ENCODE data around the gene SLC25A41. TPM values are rescaled to one million over a fixed set of nuclear protein-coding genes. Genes with fewer than 3 reads are reported as not detected.
A peak's percentile ranks its signal among the peaks of the same experiment; 100 is the strongest.

Gene SLC25A41
- not detected in 2 replicates for total RNA-seq

- Histone ChIP-seq H3K36me3 (ENCODE audit: control insufficient read depth, insufficient read depth, low read length) (no peaks in the 10 kb centered on the region), H3K4me3 (ENCODE audit: low read depth, low read length) (no peak within 1 kb of the TSS), H3K27me3 (ENCODE audit: control insufficient read depth, insufficient read depth, low read length) (no peaks in the 10 kb centered on the region)
- no peak for FAIRE-seq
- TF ChIP-seq, protein P1, sequence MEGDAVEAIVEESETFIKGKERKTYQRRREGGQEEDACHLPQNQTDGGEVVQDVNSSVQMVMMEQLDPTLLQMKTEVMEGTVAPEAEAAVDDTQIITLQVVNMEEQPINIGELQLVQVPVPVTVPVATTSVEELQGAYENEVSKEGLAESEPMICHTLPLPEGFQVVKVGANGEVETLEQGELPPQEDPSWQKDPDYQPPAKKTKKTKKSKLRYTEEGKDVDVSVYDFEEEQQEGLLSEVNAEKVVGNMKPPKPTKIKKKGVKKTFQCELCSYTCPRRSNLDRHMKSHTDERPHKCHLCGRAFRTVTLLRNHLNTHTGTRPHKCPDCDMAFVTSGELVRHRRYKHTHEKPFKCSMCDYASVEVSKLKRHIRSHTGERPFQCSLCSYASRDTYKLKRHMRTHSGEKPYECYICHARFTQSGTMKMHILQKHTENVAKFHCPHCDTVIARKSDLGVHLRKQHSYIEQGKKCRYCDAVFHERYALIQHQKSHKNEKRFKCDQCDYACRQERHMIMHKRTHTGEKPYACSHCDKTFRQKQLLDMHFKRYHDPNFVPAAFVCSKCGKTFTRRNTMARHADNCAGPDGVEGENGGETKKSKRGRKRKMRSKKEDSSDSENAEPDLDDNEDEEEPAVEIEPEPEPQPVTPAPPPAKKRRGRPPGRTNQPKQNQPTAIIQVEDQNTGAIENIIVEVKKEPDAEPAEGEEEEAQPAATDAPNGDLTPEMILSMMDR (IDR thresholded peaks at IDR 0.05; ENCODE audit: insufficient read depth, low read length, severe bottlenecking) = no peak
- DNase-seq (ENCODE audit: low read depth) = no peak
These were observed at the start of gene SLC25A41 for GRCh38 chr19:6433663-6434062. SLC25A41 (minus strand) TSS chr19:6433763; CDS start chr19:6433693, 70 bp downstream.

DNA sequence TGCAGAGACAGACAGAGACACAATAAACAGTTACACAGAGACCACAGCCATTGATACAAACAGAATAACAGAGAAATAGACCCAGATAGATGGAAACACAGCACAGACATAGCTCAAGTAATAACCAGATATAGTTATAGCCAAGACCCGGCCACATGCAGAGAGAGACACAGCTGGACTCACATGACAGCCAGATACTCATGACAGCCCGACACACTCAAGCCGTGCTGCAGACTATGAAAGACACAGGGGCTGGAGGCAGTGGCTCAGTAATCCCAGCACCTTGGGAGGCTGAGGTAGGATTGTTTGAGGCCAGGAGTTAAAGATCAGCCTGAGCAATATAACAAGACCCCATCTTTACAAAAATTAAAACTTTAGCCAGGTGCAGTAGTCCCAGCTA, 49.7 kb upstream of the SLC25A41 start:
- Histone ChIP-seq H3K4me3 (ENCODE audit: low read depth, low read length) (no peak overlapping the region), H3K36me3 (ENCODE audit: control insufficient read depth, insufficient read depth, low read length) (no peaks in the 10 kb centered on the region), H3K27me3 (ENCODE audit: control insufficient read depth, insufficient read depth, low read length) (no peaks in the 10 kb centered on the region)
- TF ChIP-seq, protein P1 (IDR thresholded peaks at IDR 0.05; ENCODE audit: insufficient read depth, low read length, severe bottlenecking) = no peak
- DNase-seq (ENCODE audit: low read depth) = no peak
- FAIRE-seq = no peak

- TF ChIP-seq, protein P1 (IDR thresholded peaks at IDR 0.05; ENCODE audit: insufficient read depth, low read length, severe bottlenecking) = no peak
- no peak overlapping the region for H3K4me3 ChIP-seq (ENCODE audit: low read depth, low read length)
- no peak for DNase-seq (ENCODE audit: low read depth)
- no peaks in the 10 kb centered on the region for H3K27me3 ChIP-seq (ENCODE audit: control insufficient read depth, insufficient read depth, low read length)
- H3K36me3 ChIP-seq (ENCODE audit: control insufficient read depth, insufficient read depth, low read length) = no peaks in the 10 kb centered on the region
- FAIRE-seq = no peak
These were observed 48.8 kb upstream of the SLC25A41 start for GRCh38 chr19:6482343-6482686.

DNA sequence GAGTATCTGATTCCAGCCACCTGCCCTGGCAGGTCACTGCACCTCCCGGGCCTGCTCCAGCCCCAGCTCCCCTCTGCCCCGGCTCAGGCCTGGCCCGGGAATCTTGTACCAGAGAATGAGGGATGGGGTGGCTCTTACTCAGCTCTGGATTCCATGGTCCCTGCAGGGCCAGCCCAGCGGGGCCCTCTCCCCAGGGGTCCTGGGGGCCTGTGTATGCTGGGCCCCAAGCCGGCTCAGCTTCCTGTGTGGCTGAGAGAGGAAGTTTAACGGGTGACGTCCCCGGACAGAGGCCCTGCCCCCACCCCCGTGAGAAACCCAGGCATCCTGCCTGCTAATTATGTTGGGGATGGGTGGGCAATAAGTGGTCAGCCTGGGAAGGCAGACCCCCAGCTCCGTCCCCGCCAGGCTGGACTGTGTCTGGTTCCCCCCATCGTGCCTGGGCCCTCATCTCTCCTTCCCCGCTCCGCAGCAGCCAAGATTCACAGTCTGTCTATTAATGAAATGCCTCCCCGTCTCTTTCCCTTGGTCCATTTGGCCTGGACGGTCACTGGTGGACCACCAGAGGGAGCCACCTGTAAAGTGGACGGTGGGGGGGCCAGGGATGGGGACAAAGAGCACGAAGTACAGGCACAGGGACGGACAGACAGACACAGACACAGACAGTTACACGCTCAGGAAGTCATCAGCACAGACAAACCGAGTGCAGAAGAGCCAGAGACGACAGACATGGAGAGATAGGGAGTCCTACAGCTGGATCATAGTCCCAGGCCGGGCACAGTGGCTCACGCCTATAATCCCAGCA, 48.2 kb upstream of the SLC25A41 start, which contains the start of gene DENND1C:
DENND1C (minus strand) TSS at position 247 of the 802 bp plus-strand sequence; CDS start at position 155, 92 bp downstream.
- no peaks in the 10 kb centered on the region for H3K27me3 ChIP-seq (ENCODE audit: control insufficient read depth, insufficient read depth, low read length)
- no peaks in the 10 kb centered on the region for H3K36me3 ChIP-seq (ENCODE audit: control insufficient read depth, insufficient read depth, low read length)
- no peak within 1 kb of the TSS for H3K4me3 ChIP-seq (ENCODE audit: low read depth, low read length)
- FAIRE-seq (no peak), DNase-seq (ENCODE audit: low read depth) (no peak)
- TF ChIP-seq, protein P1 (IDR thresholded peaks at IDR 0.05; ENCODE audit: insufficient read depth, low read length, severe bottlenecking) = peak; percentile 5

- FAIRE-seq (no peak), DNase-seq (ENCODE audit: low read depth) (no peak)
- TF ChIP-seq, protein P1 (IDR thresholded peaks at IDR 0.05; ENCODE audit: insufficient read depth, low read length, severe bottlenecking) = no peak
- Histone ChIP-seq H3K36me3 (ENCODE audit: control insufficient read depth, insufficient read depth, low read length) (no peaks in the 10 kb centered on the region), H3K4me3 (ENCODE audit: low read depth, low read length) (no peak overlapping the region), H3K27me3 (ENCODE audit: control insufficient read depth, insufficient read depth, low read length) (peaks cover under 1% of the 10 kb centered on the region)
These were observed 47.4 kb upstream of the SLC25A41 start for GRCh38 chr19:6480848-6481415.

Measured in bronchial epithelial cell (primary cell).